Measurements from ENCODE around the gene GRIK3.

GRIK3 gene

DNA sequence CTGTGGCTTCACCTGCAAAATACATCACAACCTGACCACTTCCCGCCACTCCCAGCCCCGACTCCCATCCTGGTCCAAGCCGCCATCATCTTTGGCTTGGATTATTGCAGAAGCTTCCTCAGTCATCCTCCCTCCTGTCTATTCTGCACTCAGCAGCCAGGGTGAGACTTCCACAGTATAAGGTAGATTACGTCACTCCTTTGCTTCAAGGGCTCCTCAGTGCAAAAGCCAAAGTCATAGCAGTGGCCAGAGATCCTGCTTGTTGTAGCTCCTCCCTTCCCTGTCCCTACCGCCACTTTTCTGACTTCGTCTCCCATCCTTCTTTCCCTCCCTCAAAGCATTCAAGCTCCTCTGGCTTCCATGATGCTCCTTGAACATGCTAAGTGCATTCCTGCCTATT, 152.8 kb downstream of the GRIK3 start:
- FAIRE-seq: no peak
- no peak for DNase-seq (ENCODE audit: low spot score)

DNA sequence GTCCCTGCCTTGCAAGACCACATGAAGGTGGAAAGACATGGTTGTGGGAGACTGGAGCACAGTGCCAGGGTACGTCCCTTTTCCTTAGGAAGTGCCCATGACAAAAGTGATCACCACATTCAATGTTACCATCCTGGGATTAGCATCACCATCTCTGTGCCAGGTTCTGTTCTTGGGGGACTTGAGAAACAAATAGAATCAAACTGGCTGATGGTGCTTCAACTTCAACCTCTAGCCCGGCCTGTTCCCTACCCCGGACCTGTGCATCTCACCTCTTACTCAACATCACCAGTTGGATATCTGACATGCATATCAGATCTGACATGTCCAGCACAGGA, 153.3 kb downstream of the GRIK3 start:
- DNase-seq (ENCODE audit: low spot score) (no peak), FAIRE-seq (no peak)

DNA sequence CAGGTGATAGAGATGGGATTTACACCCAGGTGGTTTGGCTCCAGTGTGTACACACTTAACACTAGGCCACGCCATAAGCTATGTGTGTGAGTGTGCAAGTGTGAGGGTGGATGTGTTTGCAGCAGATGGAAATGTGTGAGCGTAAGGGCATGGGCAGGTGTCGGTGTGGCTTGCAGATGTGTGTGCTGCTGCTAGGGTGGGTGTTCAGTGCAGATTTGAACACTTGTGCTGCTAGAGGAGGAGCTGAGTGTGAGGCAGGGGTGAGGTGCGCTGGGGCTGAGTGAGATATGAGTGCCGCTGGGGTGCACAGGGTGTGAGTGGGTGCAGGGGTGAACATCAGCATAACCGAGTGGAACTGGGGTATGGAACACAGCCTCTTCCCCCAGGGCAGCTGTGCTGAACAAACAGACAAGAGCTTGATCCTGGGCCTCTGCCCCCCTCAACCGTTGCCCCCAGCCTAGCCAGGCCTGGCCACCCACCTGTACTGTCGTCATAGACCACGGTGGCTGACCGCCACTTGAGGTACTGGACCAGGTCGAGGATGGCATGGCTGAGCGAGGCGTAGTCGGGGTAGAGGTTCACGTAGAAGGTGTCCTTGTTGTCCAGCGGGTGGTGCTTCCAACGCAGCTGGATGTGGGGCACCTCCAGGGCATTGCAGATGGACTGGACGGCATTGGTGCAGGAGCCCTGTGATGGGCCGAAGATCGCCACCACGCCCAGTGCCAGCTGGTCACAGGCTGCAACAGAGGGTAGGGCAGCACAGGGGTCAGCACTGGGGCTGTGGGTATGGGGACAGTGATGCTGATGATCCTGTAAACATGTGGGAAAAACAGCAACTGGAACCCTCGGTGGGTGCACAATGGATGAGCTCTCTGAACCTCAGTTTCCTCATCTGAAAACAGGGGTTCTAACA, 153.9 kb downstream of the GRIK3 start:
- no peak for FAIRE-seq
- DNase-seq (ENCODE audit: low spot score): no peak

DNA sequence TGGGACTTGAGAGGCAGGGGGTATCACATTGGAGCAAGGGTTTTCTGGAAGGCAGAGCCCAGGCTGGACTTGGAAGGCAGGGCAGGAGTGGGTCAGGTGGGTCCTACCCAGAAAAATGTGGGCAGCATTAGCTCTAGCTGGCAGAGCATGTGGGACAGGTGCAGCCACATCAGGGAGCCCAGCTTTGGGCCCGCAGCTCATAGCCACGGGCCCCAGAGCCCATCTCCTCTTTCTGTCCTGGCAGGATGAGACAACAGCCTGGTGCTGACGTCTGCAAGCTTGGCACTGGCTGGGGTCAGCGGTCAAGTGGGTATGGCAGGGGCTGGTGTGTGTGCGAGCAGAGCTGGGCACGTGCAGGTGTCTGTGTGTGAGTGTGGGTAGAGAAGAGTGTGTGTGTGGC, 154.7 kb downstream of the GRIK3 start:
- DNase-seq (ENCODE audit: low spot score) (no peak), FAIRE-seq (no peak)

DNA sequence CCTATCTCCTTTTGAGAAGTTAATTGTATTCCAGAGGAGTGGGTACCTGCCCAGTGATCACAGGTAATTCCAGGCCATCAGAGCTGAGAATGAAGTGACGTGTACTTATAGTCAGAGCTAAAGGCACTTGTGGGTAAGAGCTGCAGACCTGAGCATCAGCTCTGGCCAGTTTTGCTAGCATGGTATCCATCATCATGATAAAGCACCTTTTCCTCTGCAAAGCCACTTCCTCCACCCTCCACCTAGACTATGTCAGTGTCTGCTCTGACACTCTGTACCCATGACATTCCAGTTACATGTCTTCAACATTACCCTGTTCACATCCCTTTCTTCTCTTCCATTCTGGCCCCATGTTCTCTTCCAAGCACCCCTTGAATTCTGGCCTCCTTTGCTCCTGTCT, 157.3 kb downstream of the GRIK3 start:
- FAIRE-seq (no peak), DNase-seq (ENCODE audit: low spot score) (no peak)

DNA sequence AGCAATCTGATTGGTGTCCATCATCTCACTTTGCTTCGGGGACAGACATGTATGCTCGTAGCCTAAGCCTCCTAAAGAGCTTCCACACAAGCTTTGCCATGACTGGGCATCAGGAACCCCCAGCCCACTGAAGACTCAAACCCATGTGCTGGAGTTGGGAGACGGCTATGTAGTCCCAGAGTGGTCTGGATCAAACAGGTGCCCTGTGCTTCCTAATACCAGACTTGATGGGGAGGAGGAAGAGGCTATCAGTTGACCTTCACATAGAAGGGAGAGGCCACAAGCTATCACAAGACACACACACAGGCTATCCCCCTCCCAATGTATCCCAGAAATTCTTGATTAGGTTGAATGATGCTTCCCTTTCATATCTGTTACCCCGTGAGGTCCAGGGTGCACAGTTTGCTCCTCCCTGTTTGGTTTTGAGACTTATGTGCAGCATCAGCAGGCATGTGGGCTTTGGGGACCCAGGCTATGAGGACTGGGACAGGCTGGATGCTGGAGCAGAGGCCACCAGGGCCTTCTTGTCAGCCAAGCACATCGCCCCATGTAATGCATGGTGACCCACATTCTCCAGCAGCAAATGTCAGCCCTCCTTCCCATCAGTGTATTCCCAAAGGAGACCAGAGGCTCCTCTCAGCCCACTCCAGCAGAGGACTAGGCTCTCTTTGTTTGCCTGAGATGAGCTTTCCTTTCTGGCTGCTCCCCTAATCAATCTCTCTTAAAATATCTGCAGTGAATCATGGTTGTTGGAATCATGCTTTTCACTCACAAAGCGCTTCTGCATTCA, 159.8 kb downstream of the GRIK3 start:
- no peak for DNase-seq (ENCODE audit: low spot score)
- no peak for FAIRE-seq

DNA sequence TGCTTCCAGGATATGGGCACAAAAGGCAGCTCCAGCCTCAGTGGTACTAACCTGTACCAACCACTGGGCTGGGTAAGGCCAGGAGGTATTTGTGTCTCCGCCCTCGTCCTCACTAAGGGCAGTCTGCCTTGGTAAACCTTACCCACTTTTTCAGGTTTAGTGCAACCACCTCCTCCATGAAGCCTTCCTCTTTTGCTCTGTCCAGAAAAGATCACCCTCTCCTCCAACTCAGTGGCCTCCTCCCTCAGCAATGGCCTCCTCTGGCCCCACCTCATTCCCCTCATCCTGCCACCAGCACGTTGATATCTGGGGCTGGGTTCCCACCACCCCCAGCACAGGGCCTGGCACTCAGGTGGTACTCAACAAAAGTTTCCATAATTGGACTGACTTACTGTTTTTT, 161.5 kb downstream of the GRIK3 start:
- no peak for FAIRE-seq
- no peak for DNase-seq (ENCODE audit: low spot score)

DNA sequence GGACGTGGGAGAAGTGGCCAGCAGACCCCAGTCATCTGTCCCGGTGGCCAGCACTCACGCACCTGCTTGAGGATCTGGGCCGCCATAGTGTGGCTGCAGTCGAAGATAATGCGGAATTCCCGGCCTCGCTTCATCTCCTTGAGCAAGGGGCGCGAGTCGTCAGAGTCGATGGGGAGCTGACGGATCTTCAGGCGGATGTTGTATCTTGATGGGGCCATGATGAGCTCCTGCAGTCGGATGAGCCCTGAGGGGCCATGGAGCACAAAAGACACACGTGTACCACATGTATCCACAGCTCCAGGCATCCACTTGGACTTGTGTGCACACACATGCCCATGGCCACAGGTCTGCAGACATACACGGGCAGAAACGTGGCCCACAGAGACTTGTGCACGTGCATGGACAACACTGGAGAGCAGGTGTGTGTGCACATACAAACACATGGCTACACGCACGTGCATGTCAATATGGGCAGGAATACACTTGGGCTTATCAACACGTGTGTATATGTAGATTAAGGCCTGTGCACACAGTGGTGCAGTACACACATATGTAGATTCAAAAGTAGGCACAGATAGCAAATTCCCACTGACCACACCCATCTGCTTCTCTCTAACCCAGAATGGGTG, 162.1 kb downstream of the GRIK3 start:
- no peak for FAIRE-seq
- DNase-seq (ENCODE audit: low spot score): no peak

DNA sequence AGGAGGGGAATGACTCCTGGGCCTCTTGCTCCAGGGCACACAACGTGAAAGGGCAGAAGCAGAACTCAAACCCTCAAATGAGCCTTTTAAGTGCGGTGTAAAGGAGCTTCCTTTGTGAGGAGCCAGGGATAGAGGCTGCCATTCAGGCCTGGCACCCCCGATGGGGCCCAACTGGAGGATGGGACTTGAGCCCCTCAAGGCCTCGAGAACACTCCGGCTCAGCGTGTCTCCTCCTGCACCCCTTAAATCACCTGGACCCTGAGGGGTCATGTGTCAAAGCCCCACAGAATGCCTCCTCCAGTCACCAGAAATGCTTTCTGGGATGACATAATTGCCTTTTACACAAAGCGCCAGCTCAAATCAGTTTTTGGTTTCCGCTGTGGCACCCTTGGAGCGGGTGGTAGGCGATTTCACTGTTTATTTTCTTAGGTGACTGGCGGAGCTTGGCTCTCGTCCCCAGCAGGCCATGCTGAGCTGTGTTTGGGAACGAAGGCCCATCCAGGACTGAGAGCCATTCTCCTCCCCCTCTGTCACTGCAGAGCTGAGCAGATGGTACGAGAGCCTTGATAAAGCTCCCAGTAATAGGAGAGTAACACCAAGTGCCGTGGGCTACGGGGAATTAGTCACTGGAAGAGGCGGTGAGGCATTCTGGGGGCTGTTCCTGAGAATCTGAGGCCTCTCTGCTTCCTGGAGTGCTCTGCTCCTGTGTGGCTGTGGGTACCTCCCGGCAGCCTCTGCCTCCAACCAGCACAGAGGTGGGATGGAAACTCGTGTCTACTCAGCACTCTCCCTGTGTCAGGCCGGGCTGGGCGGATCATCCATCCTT, 163.0 kb downstream of the GRIK3 start:
- DNase-seq (ENCODE audit: low spot score): no peak
- no peak for FAIRE-seq

DNA sequence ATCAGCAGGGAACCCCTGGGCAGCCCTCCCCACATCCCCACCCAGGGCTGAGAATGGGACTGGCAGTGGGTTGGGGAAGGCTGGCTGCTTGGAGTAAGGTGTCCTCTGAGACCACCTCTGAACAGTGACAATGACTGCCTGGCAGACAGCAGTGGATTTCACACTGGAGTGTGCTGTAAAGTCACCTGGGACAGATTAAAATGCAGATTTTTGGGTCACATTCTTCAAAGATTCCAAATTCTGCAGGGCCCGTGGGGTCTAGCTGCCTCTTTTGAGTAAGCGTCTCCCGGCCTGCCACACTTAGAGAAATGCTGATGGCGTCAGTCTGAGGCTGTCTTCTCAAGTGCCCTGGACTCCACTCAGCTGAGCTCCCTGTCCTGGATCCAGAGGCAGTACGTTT, 164.5 kb downstream of the GRIK3 start:
- FAIRE-seq: no peak
- DNase-seq (ENCODE audit: low spot score): no peak

DNA sequence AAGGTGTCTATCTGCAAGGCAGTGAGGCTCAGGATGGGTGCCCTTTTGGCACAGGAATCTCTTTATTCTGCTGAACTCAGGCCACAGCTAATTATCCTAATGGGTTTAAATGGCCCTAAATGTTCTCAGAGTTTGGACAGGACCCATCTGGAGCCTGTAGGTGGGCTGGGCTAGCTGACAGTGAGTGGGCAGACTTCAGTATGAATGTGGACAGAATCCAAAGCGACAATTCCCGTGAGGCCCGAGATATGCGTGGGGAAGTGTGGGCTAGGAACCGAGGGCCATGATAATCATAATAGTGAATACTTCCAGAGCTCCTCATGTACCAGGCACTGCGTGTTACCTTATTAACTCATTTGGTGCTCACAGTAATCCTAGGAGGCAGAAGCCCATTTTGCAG, 165.3 kb downstream of the GRIK3 start:
- FAIRE-seq: no peak

DNA sequence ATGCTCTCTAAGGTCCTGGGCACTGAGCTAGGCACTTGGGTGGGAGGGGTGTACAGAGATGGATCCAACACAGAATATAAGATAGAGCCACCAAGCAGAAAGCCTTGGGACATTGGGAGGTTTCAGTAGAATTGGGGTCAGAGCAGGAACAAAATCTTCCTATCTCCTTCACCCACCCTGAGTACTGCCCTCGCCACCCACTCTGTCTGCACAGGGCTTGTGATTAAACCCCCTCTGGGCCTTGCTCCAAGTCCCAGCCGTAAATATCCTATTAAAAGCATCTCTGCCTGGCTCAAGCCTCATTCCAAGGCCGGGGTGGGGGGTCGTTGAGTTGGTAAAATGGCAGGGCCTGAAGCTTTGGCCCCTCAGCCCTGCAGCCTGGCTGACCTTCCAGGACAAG, 166.7 kb downstream of the GRIK3 start:
- DNase-seq (ENCODE audit: low spot score) (no peak), FAIRE-seq (no peak)

More for the DNA sequence above, 165.3 kb downstream of the GRIK3 start:
- DNase-seq (ENCODE audit: low spot score): no peak

DNA sequence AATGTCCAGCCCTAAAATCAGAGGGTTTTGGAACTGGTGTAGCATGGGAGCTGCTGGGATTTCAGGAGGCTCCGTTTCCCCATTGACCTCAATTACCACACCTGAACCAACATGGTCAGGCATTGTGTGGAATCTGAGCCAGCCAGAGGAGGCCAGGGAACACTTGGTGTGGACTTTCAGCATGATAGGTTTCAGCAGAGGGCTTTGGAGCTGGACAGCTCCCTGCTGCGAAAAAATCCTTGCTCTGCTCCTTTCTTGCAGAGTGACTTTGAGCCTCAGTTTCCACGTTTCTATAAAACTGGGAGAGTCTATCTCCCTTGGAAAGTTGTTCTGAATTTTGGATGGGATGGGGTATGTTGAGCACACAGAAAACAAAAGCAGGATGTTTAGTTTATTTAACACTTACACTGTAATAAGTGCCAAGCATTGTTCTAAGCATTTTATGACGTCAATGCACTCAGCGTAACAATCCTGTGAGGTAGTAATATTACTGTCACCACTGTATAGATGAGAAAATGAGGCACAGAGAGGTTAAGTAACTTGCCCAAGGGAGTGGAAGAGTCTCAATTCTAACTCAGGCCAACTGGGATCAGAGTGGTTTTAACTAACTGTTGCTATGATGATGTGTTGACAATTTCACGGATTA, 168.0 kb downstream of the GRIK3 start:
- no peak for FAIRE-seq
- no peak for DNase-seq (ENCODE audit: low spot score)

DNA sequence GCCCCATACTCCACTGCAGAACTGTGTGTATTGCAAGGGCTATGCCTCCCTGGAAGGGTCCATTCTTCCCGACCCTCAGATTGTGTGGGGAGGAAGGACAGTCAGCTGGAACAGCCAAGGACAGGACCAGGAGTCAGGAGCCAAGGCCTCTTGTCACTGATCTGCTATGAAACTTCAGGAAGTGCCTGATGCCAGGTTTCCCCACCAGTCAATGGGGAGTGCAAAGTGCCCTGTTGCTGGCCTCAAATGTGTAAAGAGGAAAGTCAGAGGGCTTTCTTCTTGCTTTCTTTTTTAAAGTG, 168.8 kb downstream of the GRIK3 start:
- no peak for DNase-seq (ENCODE audit: low spot score)
- no peak for FAIRE-seq

DNA sequence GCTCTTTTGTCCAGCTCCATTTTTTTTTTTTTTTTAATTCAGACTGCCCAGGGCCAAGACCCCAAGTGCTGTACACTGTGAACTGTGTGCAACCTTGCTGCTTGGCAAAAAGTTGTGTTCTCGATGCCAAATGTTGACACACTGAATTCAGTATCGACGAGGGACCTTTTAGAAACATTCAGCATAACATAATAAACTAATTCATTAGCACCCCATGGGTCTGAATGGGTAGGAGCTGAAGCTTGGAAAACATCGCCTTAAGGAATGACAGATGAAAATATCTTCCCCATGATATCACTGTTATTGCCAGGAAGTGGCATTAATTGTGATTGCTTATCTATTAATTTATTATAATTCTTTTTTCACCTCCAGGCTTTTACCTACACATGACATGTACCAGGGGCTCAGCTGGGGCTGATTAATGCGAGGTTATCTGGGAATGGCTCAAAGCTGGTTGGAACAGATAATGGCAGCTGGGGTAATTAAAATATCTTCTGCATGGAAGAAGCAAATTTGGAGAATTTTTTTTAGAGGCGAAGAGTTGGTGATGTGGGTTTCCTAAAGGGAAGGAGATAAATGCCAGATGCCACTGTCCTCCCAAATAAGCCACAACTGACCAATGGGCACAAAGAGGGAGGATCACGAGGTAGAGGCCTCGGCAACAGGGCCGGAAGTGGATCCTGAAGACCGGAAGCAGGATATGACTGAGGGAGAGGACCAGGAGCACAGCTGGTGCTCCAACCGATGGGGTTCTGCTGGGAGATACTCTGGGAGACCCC, 169.3 kb downstream of the GRIK3 start:
- no peak for DNase-seq (ENCODE audit: low spot score)
- no peak for FAIRE-seq

DNA sequence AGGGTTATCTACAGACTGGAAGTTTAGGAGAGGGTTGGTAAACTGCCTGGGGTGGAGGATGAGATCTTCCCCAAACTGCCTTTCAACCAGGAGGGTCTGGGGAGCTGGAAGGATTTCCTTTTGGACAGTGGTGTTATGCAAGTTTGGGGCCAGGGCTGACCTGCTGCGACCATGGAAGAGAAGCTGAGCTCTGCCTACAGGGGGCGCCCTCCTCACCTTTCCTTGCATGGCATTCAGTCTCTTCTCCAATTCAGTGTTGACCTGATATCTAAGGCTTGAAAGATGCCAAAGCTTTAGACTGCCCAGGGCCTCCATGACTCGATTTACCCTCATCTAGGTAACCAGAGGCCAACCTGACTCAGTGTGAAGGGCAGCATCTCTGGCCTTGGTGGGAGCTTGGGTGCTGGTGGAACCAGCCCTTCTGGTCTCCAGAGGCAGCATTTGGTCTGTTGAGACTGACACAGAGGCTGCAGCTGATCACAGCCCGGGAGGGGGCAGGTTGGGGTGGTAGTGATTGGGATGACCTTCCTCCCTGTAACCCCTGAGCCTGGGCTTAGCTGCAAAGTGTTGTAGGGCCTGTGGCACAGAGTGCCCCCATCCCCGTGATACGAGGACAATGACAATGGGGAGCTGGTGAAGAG, 170.0 kb downstream of the GRIK3 start:
- FAIRE-seq (no peak), DNase-seq (ENCODE audit: low spot score) (no peak)

DNA sequence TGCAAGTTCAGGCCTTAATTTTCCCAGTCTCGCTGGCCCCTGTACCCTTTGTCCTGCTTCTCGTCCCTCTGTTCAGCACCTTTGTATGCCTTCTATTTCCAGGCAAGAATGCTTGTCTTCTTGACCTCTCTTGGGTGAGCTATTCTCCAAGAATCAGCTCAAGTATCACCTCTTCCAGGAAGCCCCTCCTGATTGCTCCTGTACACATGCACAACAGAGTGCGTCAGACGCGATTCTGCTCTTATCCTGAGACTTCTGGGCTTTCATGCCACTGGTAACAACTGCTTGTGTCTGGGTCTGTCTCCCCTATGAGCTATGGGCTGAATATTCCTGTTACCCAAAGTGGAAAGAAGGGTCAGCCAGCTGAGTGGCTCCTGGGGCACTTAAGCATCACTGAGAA, 170.8 kb downstream of the GRIK3 start:
- no peak for FAIRE-seq

DNA sequence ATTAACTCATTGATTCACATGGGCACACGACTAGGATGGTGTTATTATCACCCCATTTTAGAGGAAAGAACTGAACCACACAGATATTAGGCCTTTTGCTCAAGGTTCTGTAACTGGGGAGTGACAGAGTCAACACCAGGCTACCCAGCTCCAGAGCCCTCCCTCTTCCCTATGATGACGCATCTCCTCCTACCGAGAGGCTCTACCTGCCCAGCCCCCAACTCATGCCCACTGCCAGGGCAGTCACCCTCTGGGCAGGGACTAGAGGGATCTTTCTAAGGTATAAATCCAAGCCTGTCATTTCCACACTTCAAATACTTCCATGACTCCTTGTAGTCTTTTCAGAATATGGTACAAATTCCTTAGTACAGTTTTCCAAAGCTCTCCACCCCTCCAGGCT, 171.3 kb downstream of the GRIK3 start:
- DNase-seq (ENCODE audit: low spot score) (no peak), FAIRE-seq (no peak)

More for the DNA sequence above, 170.8 kb downstream of the GRIK3 start:
- DNase-seq (ENCODE audit: low spot score): no peak

DNA sequence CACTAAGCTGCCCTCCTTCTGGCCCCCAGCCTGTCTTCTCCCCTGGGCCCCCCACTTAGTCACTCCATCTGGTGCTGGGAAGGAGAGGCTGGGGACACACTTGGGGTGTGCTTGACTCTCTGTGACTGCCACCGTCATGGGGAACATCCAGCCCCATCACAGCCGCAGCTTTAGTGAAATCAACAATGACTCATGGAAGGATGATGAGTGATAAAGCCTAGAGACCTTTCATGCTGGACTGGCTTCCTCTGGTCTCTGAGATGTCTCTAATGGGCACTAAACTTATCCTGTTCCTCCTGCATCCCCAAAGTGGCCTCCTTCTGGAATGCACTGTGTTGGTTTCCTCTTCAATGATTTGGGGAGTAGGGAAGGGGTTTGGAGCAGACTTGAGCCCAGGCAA, 172.9 kb downstream of the GRIK3 start:
- DNase-seq (ENCODE audit: low spot score) (no peak), FAIRE-seq (no peak)

DNA sequence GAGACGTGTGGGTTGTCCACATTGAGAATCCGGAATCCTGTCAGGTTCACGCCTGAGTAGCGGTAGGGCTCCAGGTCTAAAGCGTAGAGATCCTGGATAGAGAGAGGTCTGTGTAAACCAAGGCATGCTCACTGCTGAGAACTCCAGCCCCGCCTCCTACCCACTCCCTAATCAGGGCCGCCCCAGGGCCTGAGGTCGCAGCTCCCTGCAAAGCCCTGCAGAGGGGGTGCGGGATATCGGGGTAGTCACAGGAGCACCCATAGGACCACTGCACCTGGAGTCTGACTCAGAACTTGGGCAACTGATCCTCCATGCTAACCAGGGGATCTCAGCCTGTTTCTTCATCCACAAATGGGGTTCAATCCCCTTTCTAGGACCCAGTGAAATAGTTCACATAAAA, 174.4 kb downstream of the GRIK3 start:
- FAIRE-seq: no peak
- DNase-seq (ENCODE audit: low spot score): no peak
